Hepatocyte (in vitro differentiated cells): ENCODE data around the gene RAPGEF4.

Experiments
- EZH2 ChIP-seq: fragments of 200-600 bp; sonication (generic); IDR thresholded peaks from 2 replicates; pipeline ENCODE4 v1.6.1; 2016; ENCODE audit warnings: antibody characterized with exemption, mild to moderate bottlenecking, borderline replicate concordance
- EZH2phosphoT487 ChIP-seq: fragments of 200-600 bp; sonication (generic); IDR thresholded peaks from one replicate; pipeline ENCODE4 v1.6.1; 2018; ENCODE audit warnings: antibody characterized with exemption, mild to moderate bottlenecking, low read depth, moderate library complexity; ENCODE audit not compliant: unreplicated experiment, severe bottlenecking
- TF ChIP-seq, protein P1 (sequence below): fragments of 200-600 bp; sonication (generic); IDR thresholded peaks from 2 replicates; pipeline ENCODE4 v1.5.1; 2016; ENCODE audit warnings: antibody characterized with exemption, mild to moderate bottlenecking; ENCODE audit not compliant: poor library complexity

DNA sequence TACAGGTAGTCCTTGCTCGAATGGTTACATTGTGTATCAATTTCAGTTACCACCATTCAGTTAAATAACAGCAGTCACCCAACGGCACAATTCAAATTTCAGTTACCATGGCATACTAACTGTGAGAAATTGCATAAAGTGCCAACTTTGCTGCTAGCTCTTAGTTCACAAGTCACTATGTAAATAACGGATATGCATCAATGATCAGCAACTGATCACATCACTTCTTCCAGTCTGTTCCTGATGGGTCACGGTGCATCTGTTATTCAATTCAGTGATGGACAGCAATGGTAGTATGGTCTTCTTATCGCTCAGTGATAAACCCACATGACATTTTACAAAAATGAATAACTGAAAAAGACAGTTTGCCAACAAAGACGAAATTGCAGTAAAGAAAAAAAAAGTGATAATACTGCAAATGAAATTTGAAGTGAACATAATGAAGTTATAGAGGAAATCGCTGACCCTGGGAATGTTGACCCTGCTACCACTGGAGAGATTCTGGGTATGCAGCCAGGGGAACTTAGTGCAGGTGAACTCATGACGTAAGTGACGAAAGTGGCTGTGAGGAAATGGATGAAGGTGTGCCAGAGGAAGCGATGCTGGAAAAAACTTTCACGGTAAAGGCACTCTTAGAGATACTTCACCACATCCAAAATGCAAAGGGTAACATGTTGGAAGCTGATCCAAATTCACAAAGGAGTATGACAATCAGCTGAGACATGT lies 25.9 kb upstream of the RAPGEF4 start:
- TF ChIP-seq, protein P1, sequence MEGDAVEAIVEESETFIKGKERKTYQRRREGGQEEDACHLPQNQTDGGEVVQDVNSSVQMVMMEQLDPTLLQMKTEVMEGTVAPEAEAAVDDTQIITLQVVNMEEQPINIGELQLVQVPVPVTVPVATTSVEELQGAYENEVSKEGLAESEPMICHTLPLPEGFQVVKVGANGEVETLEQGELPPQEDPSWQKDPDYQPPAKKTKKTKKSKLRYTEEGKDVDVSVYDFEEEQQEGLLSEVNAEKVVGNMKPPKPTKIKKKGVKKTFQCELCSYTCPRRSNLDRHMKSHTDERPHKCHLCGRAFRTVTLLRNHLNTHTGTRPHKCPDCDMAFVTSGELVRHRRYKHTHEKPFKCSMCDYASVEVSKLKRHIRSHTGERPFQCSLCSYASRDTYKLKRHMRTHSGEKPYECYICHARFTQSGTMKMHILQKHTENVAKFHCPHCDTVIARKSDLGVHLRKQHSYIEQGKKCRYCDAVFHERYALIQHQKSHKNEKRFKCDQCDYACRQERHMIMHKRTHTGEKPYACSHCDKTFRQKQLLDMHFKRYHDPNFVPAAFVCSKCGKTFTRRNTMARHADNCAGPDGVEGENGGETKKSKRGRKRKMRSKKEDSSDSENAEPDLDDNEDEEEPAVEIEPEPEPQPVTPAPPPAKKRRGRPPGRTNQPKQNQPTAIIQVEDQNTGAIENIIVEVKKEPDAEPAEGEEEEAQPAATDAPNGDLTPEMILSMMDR, result no peak
- no peak for TF ChIP-seq EZH2
- TF ChIP-seq EZH2phosphoT487, result no peak
